Fibroblast of lung (primary cell): Measurements from ENCODE around the gene RUNX2.
A peak's percentile ranks its signal among the peaks of the same experiment; 100 is the strongest.

Experiments
- EZH2 ChIP-seq: IDR thresholded peaks from 2 replicates; pipeline ENCODE4 v1.5.1; 2012; ENCODE audit warnings: low read length, control low read depth, mild to moderate bottlenecking; ENCODE audit errors: missing control alignments
- TF ChIP-seq, protein P1 (sequence below), 2 donors: IDR thresholded peaks in 1 of 2; conservative IDR thresholded peaks in 1 of 2; 1 replicate in 1 of 2; 2 replicates in 1 of 2; pipeline ENCODE4 v1.5.1; 2011 to 2012; ENCODE audit warnings: low read length in 2 of 2, control low read depth in 1 of 2, inconsistent platforms in 1 of 2, low read depth in 1 of 2, mild to moderate bottlenecking in 1 of 2

DNA sequence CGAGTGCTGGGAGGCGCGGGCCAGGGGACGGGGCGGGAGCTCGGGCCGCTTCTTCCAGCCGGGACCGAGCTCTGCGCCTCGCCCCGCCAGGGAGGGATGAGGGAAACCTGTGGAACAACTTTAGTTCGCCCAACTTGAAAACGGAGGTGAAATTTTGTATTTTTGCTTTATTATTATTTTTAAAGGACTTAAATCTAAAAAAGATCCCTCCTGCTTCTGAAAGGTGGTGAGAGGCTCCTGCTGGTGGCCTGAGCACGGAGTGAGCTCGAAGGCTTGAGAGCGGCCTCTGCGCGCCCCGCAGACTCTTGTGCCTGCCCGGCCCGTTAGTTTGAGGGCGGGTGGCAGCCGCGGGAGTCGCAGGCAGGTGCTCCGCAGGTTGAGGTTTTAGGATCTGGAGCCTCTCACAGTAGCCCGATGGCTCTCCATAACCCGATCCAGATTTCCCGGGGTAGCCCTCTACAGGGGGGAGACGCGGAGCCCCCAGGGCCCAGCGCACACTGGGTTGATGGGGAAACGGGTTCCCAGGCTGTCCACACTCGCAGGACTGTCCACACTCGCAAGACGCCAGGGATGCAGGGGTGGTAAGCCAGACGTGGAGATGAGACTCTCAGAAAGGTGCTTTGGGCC lies 95.8 kb downstream of the RUNX2 start:
- TF ChIP-seq, protein P1, sequence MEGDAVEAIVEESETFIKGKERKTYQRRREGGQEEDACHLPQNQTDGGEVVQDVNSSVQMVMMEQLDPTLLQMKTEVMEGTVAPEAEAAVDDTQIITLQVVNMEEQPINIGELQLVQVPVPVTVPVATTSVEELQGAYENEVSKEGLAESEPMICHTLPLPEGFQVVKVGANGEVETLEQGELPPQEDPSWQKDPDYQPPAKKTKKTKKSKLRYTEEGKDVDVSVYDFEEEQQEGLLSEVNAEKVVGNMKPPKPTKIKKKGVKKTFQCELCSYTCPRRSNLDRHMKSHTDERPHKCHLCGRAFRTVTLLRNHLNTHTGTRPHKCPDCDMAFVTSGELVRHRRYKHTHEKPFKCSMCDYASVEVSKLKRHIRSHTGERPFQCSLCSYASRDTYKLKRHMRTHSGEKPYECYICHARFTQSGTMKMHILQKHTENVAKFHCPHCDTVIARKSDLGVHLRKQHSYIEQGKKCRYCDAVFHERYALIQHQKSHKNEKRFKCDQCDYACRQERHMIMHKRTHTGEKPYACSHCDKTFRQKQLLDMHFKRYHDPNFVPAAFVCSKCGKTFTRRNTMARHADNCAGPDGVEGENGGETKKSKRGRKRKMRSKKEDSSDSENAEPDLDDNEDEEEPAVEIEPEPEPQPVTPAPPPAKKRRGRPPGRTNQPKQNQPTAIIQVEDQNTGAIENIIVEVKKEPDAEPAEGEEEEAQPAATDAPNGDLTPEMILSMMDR (conservative IDR thresholded peaks at IDR 0.05 in 1 of 2, IDR thresholded peaks at IDR 0.05 in 1 of 2; ENCODE audit: low read depth in 1 of 2, low read length in 2 of 2), result peak in 1 of 2 donors; percentile 4
- TF ChIP-seq EZH2, result no peak
